Adrenal gland (tissue), 5 donors: ENCODE measurements around the gene ADAMTSL1.

Experiments
- POLR2A ChIP-seq, 2 donors: fragments of 450-650 bp; IDR thresholded peaks; one replicate each; pipeline ENCODE4 v1.6.1; 2017; ENCODE audit warnings: antibody characterized with exemption in 2 of 2, mild to moderate bottlenecking in 2 of 2, moderate library complexity in 1 of 2
- TF ChIP-seq, protein P1 (sequence below), 6 experiments: fragments of 450-650 bp in 4 of 6; fragments of 200-600 bp in 2 of 6; sonication (generic) in 1 of 6; IDR thresholded peaks; 1 replicate in 5 of 6; 2 replicates in 1 of 6; pipeline versions ENCODE4 v1.5.1 to v1.8.0; 2016 to 2021; ENCODE audit warnings: antibody characterized with exemption in 6 of 6, mild to moderate bottlenecking in 2 of 6, moderate library complexity in 1 of 6
- donor health status: DM: no; HTN: no; CAD: no.

DNA sequence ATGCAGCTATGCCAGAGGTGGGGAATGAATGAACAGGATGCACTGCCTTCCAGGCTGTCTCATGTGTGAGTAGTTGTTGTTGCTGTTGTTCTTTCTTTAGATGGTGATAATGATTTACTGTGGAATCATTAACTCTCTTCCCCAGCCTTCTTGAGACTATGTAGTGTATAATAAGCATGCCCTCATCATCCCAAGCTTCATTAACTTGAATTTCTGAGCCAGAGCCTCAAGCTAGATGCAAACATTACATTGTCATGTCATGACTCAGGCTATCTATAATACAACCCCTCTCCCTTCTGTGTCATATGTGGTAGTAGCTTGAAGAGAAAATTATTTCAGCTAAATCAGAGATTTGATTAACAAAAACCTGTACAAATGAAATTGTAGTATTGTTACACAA, 10.0 kb upstream of the ADAMTSL1 start:
- TF ChIP-seq, protein P1, sequence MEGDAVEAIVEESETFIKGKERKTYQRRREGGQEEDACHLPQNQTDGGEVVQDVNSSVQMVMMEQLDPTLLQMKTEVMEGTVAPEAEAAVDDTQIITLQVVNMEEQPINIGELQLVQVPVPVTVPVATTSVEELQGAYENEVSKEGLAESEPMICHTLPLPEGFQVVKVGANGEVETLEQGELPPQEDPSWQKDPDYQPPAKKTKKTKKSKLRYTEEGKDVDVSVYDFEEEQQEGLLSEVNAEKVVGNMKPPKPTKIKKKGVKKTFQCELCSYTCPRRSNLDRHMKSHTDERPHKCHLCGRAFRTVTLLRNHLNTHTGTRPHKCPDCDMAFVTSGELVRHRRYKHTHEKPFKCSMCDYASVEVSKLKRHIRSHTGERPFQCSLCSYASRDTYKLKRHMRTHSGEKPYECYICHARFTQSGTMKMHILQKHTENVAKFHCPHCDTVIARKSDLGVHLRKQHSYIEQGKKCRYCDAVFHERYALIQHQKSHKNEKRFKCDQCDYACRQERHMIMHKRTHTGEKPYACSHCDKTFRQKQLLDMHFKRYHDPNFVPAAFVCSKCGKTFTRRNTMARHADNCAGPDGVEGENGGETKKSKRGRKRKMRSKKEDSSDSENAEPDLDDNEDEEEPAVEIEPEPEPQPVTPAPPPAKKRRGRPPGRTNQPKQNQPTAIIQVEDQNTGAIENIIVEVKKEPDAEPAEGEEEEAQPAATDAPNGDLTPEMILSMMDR (IDR thresholded peaks at IDR 0.05): no peak
- TF ChIP-seq POLR2A (IDR thresholded peaks at IDR 0.05): no peak
